Activated naive CD4-positive, alpha-beta T cell treated with anti-CD3 and anti-CD28 coated beads, Interleukin-2, amount 50 U/mL, for 16 hours (primary cell): ENCODE results near the gene SLC25A22.

Source experiments
- DNase-seq: peaks from one replicate; pipeline ENCODE4 v3.0.0-alpha.2; 2020

The SLC25A22 gene

DNA sequence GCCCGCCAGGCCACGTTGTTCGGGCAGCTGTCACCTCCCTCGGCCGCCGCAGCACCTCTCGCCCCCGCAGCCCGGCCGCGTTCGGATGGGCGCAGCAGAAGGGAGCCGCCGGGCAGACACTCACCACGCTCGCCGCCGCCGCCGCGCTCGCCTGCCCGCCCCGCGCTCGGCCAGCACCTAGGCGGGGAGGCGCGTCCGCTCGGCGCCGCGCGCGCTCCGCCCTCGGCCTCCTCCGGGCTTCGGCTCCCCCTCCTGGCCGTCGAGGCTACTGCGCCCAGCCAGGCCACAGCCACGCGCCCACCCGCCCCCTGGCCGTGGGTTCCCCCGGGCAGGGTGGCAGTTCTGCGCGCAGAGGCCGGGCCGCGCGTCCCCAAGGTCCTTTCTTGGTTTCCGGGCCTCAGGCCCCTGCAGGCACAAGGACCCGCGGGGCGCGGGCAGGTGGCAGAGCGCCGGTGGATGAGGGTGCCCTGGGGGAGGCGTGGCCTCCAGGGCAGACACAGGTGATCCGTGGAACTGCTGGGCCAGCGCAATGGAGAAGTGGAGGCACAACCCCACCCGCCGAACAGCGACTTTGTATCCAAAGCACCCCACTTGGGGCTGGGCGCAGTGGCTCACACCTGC is at the start of gene SLC25A22:
TSS of gene SLC25A22 (minus strand) at position 189 of the 621 bp plus-strand sequence. CDS start 3,275 bp downstream, outside the sequence.
- peak; percentile 88 for DNase-seq

- no peak for DNase-seq
Observed at GRCh38 chr11:847876-848275, 49.8 kb upstream of the SLC25A22 start.

GRCh38 chr11:846496-847098 is 48.5 kb upstream of the SLC25A22 start:
- DNase-seq: no peak

DNA sequence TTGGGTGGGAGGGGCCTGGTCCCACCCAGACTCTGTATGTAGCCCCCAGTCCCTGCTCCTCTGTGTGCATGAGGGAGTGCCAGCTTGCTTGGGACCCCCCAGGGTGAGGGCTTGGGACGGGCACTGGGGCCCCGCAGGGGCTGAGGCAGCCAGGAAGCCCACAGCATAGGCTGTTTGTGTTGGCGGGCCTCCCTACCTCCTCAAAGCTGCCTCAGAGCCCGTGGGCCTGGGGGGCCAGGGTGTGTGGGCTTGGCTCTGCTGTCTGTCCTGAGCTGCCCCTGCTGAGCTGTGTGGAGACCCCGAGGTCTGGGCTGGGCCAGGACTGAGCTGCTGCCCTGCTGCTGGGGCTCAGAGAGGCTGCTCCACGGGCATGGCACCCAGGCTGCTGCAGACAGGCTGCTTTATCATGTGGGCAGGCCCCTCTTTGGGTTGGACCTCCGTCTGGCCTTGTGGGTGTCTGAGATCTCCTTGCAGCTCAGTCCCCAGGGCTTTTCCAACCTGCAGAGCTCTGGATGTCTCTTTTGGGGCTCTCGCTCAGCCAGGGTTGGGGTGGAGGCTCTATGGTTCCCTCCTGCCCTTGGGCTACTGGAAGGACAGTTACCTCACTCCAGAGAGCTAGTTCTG is 47.9 kb upstream of the SLC25A22 start:
- no peak for DNase-seq

DNA sequence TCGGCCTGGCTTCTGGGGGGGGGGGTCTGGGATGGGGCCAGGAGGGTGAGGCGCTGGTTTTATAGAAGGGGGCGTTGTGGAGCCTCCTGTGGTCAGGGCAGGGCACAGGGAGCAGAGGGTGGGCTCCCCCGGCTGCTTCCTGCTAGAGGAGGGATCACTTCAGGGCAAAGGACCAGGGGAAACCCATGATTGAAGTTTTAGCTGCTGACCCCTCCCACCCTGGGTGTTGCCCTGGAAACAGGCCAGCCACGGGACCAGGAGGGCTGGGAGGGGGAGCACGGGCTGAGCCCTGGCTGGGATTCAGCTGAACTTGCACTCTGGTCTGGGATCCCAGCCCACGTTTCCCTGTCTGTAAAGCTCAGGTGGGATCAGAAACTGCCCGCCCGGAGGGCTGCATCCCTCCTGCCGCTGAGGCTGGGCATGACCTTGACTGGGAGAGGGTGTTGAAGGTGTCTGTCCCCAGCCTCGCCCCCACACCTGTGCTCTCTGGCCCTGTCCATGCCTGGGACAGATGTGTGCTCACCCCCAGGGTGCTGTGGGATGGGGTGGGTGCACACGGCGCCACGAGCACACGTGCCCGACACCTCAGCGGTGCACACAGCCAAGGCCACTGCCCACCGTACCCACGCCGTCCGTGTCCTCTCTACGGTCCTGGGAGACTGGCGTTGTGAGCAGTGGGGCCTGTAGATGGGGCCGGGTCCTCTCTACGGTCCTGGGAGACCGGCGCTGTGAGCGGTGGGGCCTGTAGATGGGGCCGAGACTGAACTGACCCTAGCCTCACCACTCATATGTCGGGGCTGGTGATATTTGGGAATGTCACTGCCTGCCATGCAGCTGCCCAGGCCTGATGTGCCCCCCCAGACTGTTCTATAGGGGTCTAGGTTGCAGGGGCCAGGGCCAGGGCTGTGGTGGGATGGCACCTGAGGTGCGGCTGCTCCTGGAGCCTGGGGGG is 46.9 kb upstream of the SLC25A22 start:
- DNase-seq: no peak

GRCh38 chr11:843818-844692 is 46.0 kb upstream of the SLC25A22 start:
- no peak for DNase-seq

GRCh38 chr11:843086-843734 is 45.1 kb upstream of the SLC25A22 start:
- DNase-seq: no peak

GRCh38 chr11:842370-843002 is 44.4 kb upstream of the SLC25A22 start, which contains the start of the genes POLR2L and TSPAN4:
POLR2L (minus strand) TSS chr11:842529; CDS start chr11:842508, 21 bp downstream.
TSPAN4 (plus strand) TSS chr11:842852; CDS start chr11:850305, 7,453 bp downstream.
- peak; percentile 91 for DNase-seq

DNA sequence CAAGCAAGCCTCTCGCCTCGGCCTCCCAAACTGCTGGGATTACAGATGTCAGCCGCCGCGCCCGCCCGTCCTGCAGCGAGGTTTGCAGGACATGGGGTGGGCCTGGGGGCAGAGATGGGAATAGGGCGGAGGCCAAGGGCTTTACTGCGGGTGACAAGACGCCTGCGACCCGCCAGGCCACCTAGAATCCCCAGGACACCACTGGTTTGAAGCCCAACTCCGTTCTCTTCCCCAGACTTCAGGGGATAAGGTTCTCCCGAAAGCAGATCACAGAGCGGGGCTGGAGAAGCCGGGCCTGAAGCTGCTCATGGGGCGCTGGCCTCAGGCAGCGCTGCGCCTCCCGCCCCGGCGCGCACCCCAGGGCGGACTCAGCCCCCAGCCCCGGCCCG is 43.9 kb upstream of the SLC25A22 start:
- DNase-seq: no peak

DNA sequence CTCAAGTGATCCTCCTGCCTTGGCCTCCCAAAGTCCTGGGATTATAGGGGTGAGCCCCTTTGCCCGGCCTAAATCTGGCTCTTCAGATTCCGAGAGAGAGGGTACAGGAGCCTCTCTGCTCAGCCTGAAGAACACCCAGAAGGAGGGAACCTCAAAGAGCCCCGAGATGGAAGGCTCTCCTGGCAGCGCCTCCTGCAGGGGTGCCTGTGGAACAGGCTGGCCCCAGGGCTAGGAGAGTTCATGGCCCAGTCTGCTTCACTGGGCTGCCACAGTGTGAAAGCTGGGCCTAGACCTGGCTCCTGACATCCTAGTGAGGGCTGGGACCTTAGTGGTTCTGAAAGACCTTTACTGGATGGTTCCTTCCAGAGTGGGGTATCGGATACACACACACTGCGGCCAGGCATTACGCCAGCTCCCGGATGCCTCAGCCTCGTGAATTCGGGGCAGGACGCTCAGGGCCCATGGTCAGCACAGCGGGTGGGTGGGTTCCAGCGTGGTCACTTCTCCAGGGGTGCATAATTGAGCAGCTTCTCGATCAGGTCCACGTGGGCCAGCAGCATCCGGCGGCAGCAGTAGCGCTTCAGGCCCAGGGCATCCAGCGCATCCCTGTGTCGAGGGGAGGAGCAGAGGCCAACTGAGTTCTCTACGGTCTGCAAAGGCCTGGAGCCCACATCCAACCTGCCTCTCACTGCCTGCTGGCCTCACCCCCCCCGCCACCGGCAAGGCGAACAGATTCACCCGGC is 42.0 kb upstream of the SLC25A22 start:
- no peak for DNase-seq

DNA sequence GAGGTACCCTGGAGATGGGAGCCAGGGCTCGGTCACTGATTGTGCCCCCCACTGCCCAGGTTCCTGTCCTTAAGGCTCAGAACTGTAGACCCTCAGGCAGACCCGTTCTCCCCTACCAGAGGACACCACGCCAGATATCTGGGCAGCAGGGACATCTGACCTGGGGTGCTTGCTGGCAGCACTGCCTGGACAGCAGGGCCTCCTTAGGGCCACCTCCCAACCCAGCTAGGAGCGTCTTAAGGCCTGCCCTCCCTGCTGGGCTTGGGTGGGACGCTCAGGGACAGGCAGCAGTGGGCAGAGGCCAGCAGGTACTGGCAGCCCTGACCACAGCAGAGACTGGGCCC is 41.2 kb upstream of the SLC25A22 start:
- DNase-seq: no peak

DNA sequence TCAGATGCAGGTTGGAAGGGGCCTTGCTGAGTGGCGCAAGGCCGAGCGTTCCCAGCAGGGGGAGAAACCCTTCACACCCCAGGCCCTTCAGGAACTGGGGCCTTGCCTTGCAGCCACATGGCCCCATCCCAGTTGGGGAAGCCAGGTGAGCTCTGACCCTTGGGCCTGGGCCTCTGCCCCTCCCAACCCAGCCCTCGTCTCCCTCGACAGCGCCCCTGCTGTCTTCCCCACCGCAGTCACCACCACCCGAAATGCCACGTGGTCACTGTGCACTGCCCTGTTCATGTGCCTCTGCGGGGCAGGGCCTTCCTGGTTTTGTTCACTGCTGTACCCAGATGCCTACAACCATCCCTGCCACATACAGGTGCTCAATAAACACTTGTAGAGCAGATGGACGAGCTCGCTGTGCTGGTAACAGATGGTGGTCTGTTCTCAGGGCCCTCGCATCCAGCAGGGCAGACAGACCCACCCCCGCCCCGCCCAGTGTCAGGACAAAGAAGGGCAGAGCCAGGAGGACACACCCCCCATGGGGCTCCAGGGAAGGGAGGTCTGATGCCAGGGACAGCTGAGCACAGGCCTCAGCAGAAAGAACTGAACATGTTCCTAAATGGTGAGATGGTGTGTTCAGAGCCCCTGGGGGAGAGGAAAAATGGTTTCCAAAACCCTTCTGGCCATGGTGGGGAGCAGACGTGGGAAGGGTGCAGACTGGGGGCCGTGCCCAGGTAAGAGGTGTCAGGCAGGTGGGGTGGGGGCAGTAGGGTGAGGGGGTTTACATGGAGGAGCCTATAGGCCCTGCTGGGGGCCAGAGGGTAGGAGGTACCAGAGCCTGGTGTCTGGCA is 40.6 kb upstream of the SLC25A22 start:
- DNase-seq: no peak

DNA sequence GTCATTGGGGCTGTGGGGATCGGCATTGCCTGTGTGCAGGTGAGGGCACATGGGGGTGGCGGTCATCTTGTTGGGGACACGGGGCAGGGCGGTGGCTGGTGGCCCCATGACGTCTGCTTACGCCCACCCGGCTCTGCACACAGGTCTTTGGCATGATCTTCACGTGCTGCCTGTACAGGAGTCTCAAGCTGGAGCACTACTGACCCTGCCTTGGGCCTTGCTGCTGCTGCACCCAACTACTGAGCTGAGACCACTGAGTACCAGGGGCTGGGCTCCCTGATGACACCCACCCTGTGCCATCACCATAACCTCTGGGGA is 39.9 kb upstream of the SLC25A22 start:
- DNase-seq: no peak

DNA sequence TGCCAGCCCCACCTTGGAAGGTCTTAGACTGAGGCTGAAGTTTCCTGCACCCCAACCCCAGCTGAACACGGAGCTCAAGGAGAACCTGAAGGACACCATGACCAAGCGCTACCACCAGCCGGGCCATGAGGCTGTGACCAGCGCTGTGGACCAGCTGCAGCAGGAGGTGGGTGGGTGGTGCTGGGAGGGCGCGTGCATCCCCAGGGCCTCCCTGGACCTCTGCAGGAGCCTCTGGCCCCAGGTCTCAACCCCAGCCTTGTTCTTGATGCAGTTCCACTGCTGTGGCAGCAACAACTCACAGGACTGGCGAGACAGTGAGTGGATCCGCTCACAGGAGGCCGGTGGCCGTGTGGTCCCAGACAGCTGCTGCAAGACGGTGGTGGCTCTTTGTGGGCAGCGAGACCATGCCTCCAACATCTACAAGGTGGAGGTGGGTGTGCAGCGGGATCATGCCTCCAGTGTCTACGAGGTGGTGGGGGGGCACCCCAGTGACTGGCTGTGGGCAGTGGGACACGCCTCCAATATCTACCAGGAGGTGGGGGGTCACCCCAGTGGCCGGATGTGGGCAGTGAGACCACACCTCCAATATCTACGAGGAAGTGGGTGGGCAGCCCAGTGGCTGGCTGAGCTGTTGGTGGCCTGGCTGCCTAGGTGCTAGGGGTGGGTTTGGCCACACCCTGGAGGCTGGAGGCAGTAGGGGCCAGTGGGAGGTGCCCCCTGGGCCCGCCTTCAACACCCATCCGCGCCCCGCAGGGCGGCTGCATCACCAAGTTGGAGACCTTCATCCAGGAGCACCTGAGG is 39.3 kb upstream of the SLC25A22 start:
- no peak for DNase-seq

DNA sequence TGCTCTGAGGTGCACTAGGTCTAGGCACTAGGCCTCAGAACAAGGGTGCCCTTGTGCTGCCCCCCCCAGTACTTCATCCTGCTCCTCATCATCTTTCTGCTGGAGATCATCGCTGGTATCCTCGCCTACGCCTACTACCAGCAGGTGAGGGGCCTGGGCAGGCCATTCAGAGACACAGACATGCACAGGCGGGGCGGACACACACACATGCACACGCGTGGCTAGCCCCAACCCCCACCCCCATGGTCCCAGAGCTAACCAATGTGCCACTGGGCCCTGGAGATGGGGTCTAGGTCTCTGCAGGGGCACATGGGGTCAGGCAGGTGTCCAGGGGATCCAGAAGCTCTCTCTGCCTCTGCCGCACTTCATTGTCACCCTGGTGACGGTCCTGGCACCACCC is 38.6 kb upstream of the SLC25A22 start:
- no peak for DNase-seq

DNA sequence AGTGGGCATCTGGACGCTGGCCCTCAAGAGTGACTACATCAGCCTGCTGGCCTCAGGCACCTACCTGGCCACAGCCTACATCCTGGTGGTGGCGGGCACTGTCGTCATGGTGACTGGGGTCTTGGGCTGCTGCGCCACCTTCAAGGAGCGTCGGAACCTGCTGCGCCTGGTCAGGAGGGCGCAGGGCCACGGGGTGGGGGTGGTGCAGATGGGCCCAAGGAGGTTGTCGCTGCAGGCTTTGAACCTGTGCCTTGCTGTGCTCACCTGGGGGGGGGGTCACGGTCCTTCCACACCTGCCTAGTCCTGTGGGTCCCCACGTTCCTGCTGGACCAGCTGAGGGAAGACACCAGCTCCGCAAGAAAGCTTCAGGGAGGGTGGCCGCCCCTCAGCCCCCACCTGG is 38.2 kb upstream of the SLC25A22 start:
- no peak for DNase-seq

GRCh38 chr11:834371-835316 is 36.6 kb upstream of the SLC25A22 start:
- no peak for DNase-seq
